PC-3 (cell line): ENCODE results near the gene SMIM32. TPM values are rescaled to one million over a fixed set of nuclear protein-coding genes. Genes with fewer than 3 reads are reported as not detected.

ENCODE experiments used
- ATAC-seq: fragments of 200-7000 bp; cut with Tn5 transposase; 2 replicates; pipeline ENCODE4 v1.9.1; 2020; ENCODE audit warnings: mild to moderate bottlenecking, moderate library complexity
- BruUV-seq: library from RNA; stranded (reverse); fragments of 400-500 nt; replicated peaks from 2 replicates; lab custom pipeline; 2021; lab: Mats Ljungman, UMichigan
- CTCF ChIA-PET: fragments of 300-600 bp; sonication (Branson Sonifier 250); formaldehyde crosslinking; loops from one replicate; lab custom pipeline; 2022; ENCODE audit warnings: antibody characterized with exemption; lab: Charles Lee
- POLR2A ChIA-PET: fragments of 300-600 bp; sonication (Branson Sonifier 250); formaldehyde crosslinking; loops from one replicate; lab custom pipeline; 2022; ENCODE audit warnings: antibody characterized with exemption; ENCODE audit not compliant: unreplicated experiment; lab: Charles Lee
- DNase-seq: peaks from one replicate; pipeline ENCODE4 v3.0.0-alpha.2; 2015
- H2AFZ ChIP-seq: fragments of 300-600 bp; sonication (generic); 2 replicates; pipeline ENCODE4 v1.6.0; 2016; ENCODE audit warnings: antibody characterized with exemption, low read length
- H3F3A ChIP-seq: fragments of 300-600 bp; sonication (generic); one replicate; pipeline ENCODE4 v1.6.0; 2017; ENCODE audit warnings: antibody characterized with exemption, low read length, control low read depth, mild to moderate bottlenecking; ENCODE audit not compliant: unreplicated experiment
- H3K27ac ChIP-seq: fragments of 300-600 bp; sonication (generic); 2 replicates; pipeline ENCODE4 v1.5.1; 2016; ENCODE audit warnings: mild to moderate bottlenecking, low read length
- H3K27me3 ChIP-seq: fragments of 300-600 bp; sonication (generic); 2 replicates; pipeline ENCODE4 v1.6.1; 2016; ENCODE audit warnings: low read length, mixed read lengths
- H3K36me3 ChIP-seq: fragments of 300-600 bp; sonication (generic); 2 replicates; pipeline ENCODE4 v1.6.1; 2016; ENCODE audit warnings: low read depth, mixed run types, low read length, mixed read lengths
- H3K4me1 ChIP-seq: fragments of 300-600 bp; sonication (generic); 2 replicates; pipeline ENCODE4 v1.5.1; 2016; ENCODE audit warnings: low read length; ENCODE audit not compliant: insufficient read depth
- H3K4me2 ChIP-seq: fragments of 300-600 bp; sonication (generic); 2 replicates; pipeline ENCODE4 v1.6.0; 2016; ENCODE audit warnings: low read length
- H3K4me3 ChIP-seq: fragments of 300-600 bp; sonication (generic); 2 replicates; pipeline ENCODE4 v1.5.1; 2016; ENCODE audit warnings: mild to moderate bottlenecking, low read length, mixed read lengths
- H3K79me2 ChIP-seq: fragments of 300-600 bp; sonication (generic); 2 replicates; pipeline ENCODE4 v1.6.1; 2017; ENCODE audit warnings: low read length, mixed read lengths
- H3K9ac ChIP-seq: fragments of 300-600 bp; sonication (generic); 2 replicates; pipeline ENCODE4 v1.6.0; 2016; ENCODE audit warnings: mild to moderate bottlenecking, low read length
- H3K9me2 ChIP-seq: fragments of 300-600 bp; sonication (generic); replicated peaks from 2 replicates; pipeline ENCODE4 v1.6.1; 2016; ENCODE audit warnings: mixed run types, low read length, mixed read lengths
- H3K9me3 ChIP-seq: fragments of 300-600 bp; sonication (generic); 2 replicates; pipeline ENCODE4 v1.6.1; 2016; ENCODE audit warnings: low read length, mixed read lengths
- H4K20me1 ChIP-seq: fragments of 300-600 bp; sonication (generic); 2 replicates; pipeline ENCODE4 v1.6.1; 2016; ENCODE audit warnings: low read length, mixed read lengths
- CTCF ChIP-seq: fragments of 300-600 bp; sonication (generic); conservative IDR thresholded peaks from 2 replicates; pipeline ENCODE4 v1.5.1; 2017; ENCODE audit warnings: antibody characterized with exemption, low read depth, mild to moderate bottlenecking, low read length
- EZH2 ChIP-seq: fragments of 300-600 bp; sonication (generic); IDR thresholded peaks from one replicate; pipeline ENCODE4 v1.6.1; 2017; ENCODE audit warnings: antibody characterized with exemption, mild to moderate bottlenecking, low read length; ENCODE audit not compliant: unreplicated experiment
- EZH2phosphoT487 ChIP-seq: fragments of 300-600 bp; sonication (generic); IDR thresholded peaks from 2 replicates; pipeline ENCODE4 v1.6.1; 2018; ENCODE audit warnings: mild to moderate bottlenecking, antibody characterized with exemption, low read length, borderline replicate concordance
- intact Hi-C: fragments of 100-400 bp; cut with micrococcal nuclease; formaldehyde crosslinking; loops from 2 replicates; pipeline ENCODE4 v1.9.0; 2023
- total RNA-seq: library from RNA; depleted of rRNA; stranded (reverse); fragments of >200 nt; gene quantifications from 2 replicates; pipeline ENCODE4 v1.2.3, GENCODE V29; 2014

Gene SMIM32
- total RNA-seq, 1 experiment from 2014 or later, result not detected

GRCh38 chr5:136143763-136144162 lies 49.2 kb downstream of the SMIM32 start:
- ChIA-PET POLR2A (no interaction called here), CTCF (interaction anchor here (0.6 kb wide), 1 partner anchor 30 kb away, joined by 7 read pairs; no protein-coding TSS in a partner anchor)
- H4K20me1 ChIP-seq, result peaks cover 53% of the 10 kb centered on the region
- BruUV-seq, result no TSS peak
- intact Hi-C loops, result no loop called here
- H3K4me3 ChIP-seq, result no peak overlapping the region
- peaks cover 11% of the 10 kb centered on the region for H3K4me1 ChIP-seq
- no peaks in the 10 kb centered on the region for H3K9me2 ChIP-seq
- no peak overlapping the region for H3K27ac ChIP-seq
- no peaks in the 10 kb centered on the region for H3F3A ChIP-seq
- no peak for TF ChIP-seq CTCF
- no peak for TF ChIP-seq EZH2phosphoT487
- TF ChIP-seq EZH2, result no peak
- H3K4me2 ChIP-seq, result no peak overlapping the region
- no peaks in the 10 kb centered on the region for H3K9me3 ChIP-seq
- H2AFZ ChIP-seq, result no peak overlapping the region
- no peak overlapping the region for H3K9ac ChIP-seq
- peaks cover 100% of the 10 kb centered on the region for H3K79me2 ChIP-seq
- ATAC-seq, result no peak
- no peaks in the 10 kb centered on the region for H3K27me3 ChIP-seq
- no peaks in the 10 kb centered on the region for H3K36me3 ChIP-seq
- DNase-seq, result no peak

GRCh38 chr5:136143312-136143711 lies 49.6 kb downstream of the SMIM32 start:
- CTCF ChIA-PET, result interaction anchor here (0.6 kb wide), 1 partner anchor 31 kb away, joined by 7 read pairs; no protein-coding TSS in a partner anchor
- no peak overlapping the region for H3K4me3 ChIP-seq
- H3K27ac ChIP-seq, result no peak overlapping the region
- no peaks in the 10 kb centered on the region for H3K9me2 ChIP-seq
- intact Hi-C loops, result no loop called here
- peaks cover 11% of the 10 kb centered on the region for H3K4me1 ChIP-seq
- no peak overlapping the region for H2AFZ ChIP-seq
- H3K9ac ChIP-seq, result no peak overlapping the region
- no peaks in the 10 kb centered on the region for H3K36me3 ChIP-seq
- H3K79me2 ChIP-seq, result peaks cover 100% of the 10 kb centered on the region
- TF ChIP-seq EZH2, result no peak
- TF ChIP-seq EZH2phosphoT487, result no peak
- TF ChIP-seq CTCF, result no peak
- ATAC-seq, result no peak
- BruUV-seq, result no TSS peak
- H3K4me2 ChIP-seq, result no peak overlapping the region
- no peaks in the 10 kb centered on the region for H3K27me3 ChIP-seq
- no peak for DNase-seq
- POLR2A ChIA-PET, result no interaction called here
- H3K9me3 ChIP-seq, result no peaks in the 10 kb centered on the region
- peaks cover 53% of the 10 kb centered on the region for H4K20me1 ChIP-seq
- H3F3A ChIP-seq, result no peaks in the 10 kb centered on the region

GRCh38 chr5:136141561-136141960 lies 51.4 kb downstream of the SMIM32 start:
- H3F3A ChIP-seq, result no peaks in the 10 kb centered on the region
- no peaks in the 10 kb centered on the region for H3K9me3 ChIP-seq
- peaks cover 22% of the 10 kb centered on the region for H3K4me1 ChIP-seq
- DNase-seq (peak; percentile 13), ATAC-seq (peak; percentile 37)
- ChIA-PET POLR2A (no interaction called here), CTCF (no interaction called here)
- BruUV-seq, result no TSS peak
- no peak overlapping the region for H3K4me3 ChIP-seq
- H3K36me3 ChIP-seq, result no peaks in the 10 kb centered on the region
- H4K20me1 ChIP-seq, result peaks cover 65% of the 10 kb centered on the region
- H3K27me3 ChIP-seq, result no peaks in the 10 kb centered on the region
- H3K79me2 ChIP-seq, result peaks cover 100% of the 10 kb centered on the region
- TF ChIP-seq EZH2 (no peak), EZH2phosphoT487 (no peak), CTCF (no peak)
- H2AFZ ChIP-seq, result no peak overlapping the region
- H3K9me2 ChIP-seq, result no peaks in the 10 kb centered on the region
- H3K9ac ChIP-seq, result no peak overlapping the region
- intact Hi-C loops, result no loop called here
- H3K4me2 ChIP-seq, result 0 out of 2 replicates have a peak overlapping the region, but pooled peaks have one; percentile 17
- no peak overlapping the region for H3K27ac ChIP-seq
